Endometrium (tissue), 2 donors: ENCODE data around the gene C1R.

Source experiments
- FAIRE-seq: peaks from 2 replicates; lab custom pipeline; 2012; peaks lifted over from hg19 to GRCh38; lab: Jason Lieb, UNC
- donor health status: control.
- donor health status: control.

Gene C1R

GRCh38 chr12:7092229-7092985, at the start of gene C1R:
Gene C1R, minus strand, starts transcription at chr12:7092445. Its CDS starts 57 bp downstream, at chr12:7092388.
- FAIRE-seq: peak; percentile 95

- no peak for FAIRE-seq
Observed at GRCh38 chr12:7141351-7142005, 49.2 kb upstream of the C1R start.

- FAIRE-seq: no peak
Observed at GRCh38 chr12:7139200-7139599, 47.0 kb upstream of the C1R start.

- FAIRE-seq: no peak
Observed at GRCh38 chr12:7137908-7138307, 45.7 kb upstream of the C1R start.

- FAIRE-seq: no peak
Observed at GRCh38 chr12:7136676-7137075, 44.4 kb upstream of the C1R start.

GRCh38 chr12:7136071-7136470, 43.8 kb upstream of the C1R start:
- FAIRE-seq: no peak

GRCh38 chr12:7134396-7135166, 42.3 kb upstream of the C1R start:
- FAIRE-seq: no peak

- FAIRE-seq: no peak
Observed at GRCh38 chr12:7131502-7131866, 39.2 kb upstream of the C1R start.

- FAIRE-seq: no peak
Observed at GRCh38 chr12:7130701-7131501, 38.7 kb upstream of the C1R start.

- no peak for FAIRE-seq
Observed at GRCh38 chr12:7129872-7130691, 37.8 kb upstream of the C1R start, which contains the start of gene CLSTN3. Gene CLSTN3, plus strand, starts transcription at chr12:7130371. Its CDS starts 278 bp downstream, at chr12:7130649.

- no peak for FAIRE-seq
Observed at GRCh38 chr12:7129287-7129871, 37.1 kb upstream of the C1R start.

GRCh38 chr12:7128681-7129286, 36.5 kb upstream of the C1R start, which contains the start of gene RBP5:
Gene RBP5, minus strand, starts transcription at chr12:7128889. Its CDS starts 114 bp downstream, at chr12:7128775.
- FAIRE-seq: no peak

GRCh38 chr12:7127916-7128626, 35.8 kb upstream of the C1R start:
- no peak for FAIRE-seq

GRCh38 chr12:7125632-7126227, 33.5 kb upstream of the C1R start:
- FAIRE-seq: no peak

- FAIRE-seq: no peak
Observed at GRCh38 chr12:7123806-7124522, 31.7 kb upstream of the C1R start.

GRCh38 chr12:7122811-7123769, 30.8 kb upstream of the C1R start:
- FAIRE-seq: no peak

- no peak for FAIRE-seq
Observed at GRCh38 chr12:7121324-7121723, 29.1 kb upstream of the C1R start.
